CD4-positive, alpha-beta memory T cell (primary cell): ENCODE data around the gene CAPN15. TPM values are rescaled to one million over a fixed set of nuclear protein-coding genes. Genes with fewer than 3 reads are reported as not detected.
"Not testable (repeated sequence)": the region's sequence is repeated elsewhere in the genome, so short reads cannot be mapped to it uniquely, and the experiment has no call there.

Experiments
- CTCF ChIA-PET: fragments of 350-600 bp; sonication (Branson Sonifier 250); formaldehyde crosslinking; loops from one replicate; lab custom pipeline; 2021; ENCODE audit warnings: inconsistent platforms; ENCODE audit not compliant: partially characterized antibody; lab: Charles Lee
- POLR2A ChIA-PET: fragments of 350-600 bp; sonication (Branson Sonifier 250); formaldehyde crosslinking; loops from one replicate; lab custom pipeline; 2021; ENCODE audit not compliant: partially characterized antibody; lab: Charles Lee
- DNase-seq, 5 donors: peaks; one replicate each; pipeline versions ENCODE4 v3.0.0 to v3.0.0-alpha.2; 2020 to 2022; ENCODE audit warnings: mixed read lengths in 1 of 5
- H3K27ac ChIP-seq: one replicate; pipeline ENCODE4 v1.7.0; 2013; ENCODE audit warnings: low read depth, low read length
- H3K27me3 ChIP-seq: 2 replicates; pipeline ENCODE4 v1.7.0; 2013; ENCODE audit warnings: mild to moderate bottlenecking, low read length, moderate library complexity; ENCODE audit not compliant: insufficient read depth
- H3K36me3 ChIP-seq: 2 replicates; pipeline ENCODE4 v1.7.0; 2013; ENCODE audit warnings: mild to moderate bottlenecking, low read length, moderate library complexity; ENCODE audit not compliant: insufficient read depth
- H3K4me1 ChIP-seq: 2 replicates; pipeline ENCODE4 v1.7.0; 2013; ENCODE audit warnings: mild to moderate bottlenecking, low read length, moderate library complexity; ENCODE audit not compliant: insufficient read depth
- H3K4me3 ChIP-seq, 2 donors: one replicate each; pipeline ENCODE4 v1.7.0; 2013; ENCODE audit warnings: low read length in 2 of 2, mild to moderate bottlenecking in 1 of 2
- H3K9me3 ChIP-seq, 2 donors: one replicate each; pipeline ENCODE4 v1.7.0; 2013; ENCODE audit warnings: low read length in 2 of 2, control low read depth in 1 of 2; ENCODE audit not compliant: control insufficient read depth in 1 of 2
- H3K27ac Mint-ChIP-seq, 7 donors: one replicate each; pipeline ENCODE4 v1.8.0; 2020 to 2021; ENCODE audit warnings: mixed read lengths in 7 of 7, mild to moderate bottlenecking in 6 of 7, inconsistent platforms in 3 of 7, moderate library complexity in 3 of 7
- H3K27me3 Mint-ChIP-seq, 2 donors: one replicate each; pipeline ENCODE4 v1.8.0; 2020 to 2021; ENCODE audit warnings: mixed read lengths in 2 of 2
- H3K36me3 Mint-ChIP-seq, 2 donors: one replicate each; pipeline ENCODE4 v1.8.0; 2020 to 2021; ENCODE audit warnings: mixed read lengths in 2 of 2, inconsistent platforms in 1 of 2, mild to moderate bottlenecking in 1 of 2
- H3K4me1 Mint-ChIP-seq, 4 donors: one replicate each; pipeline ENCODE4 v1.8.0; 2020 to 2021; ENCODE audit warnings: mixed read lengths in 4 of 4, mild to moderate bottlenecking in 1 of 4
- H3K4me3 Mint-ChIP-seq, 8 donors: one replicate each; pipeline ENCODE4 v1.8.0; 2020 to 2021; ENCODE audit warnings: mixed read lengths in 8 of 8, mild to moderate bottlenecking in 7 of 8, moderate library complexity in 6 of 8, inconsistent platforms in 3 of 8
- H3K9me3 Mint-ChIP-seq, 8 donors: one replicate each; pipeline ENCODE4 v1.8.0; 2020 to 2021; ENCODE audit warnings: mixed read lengths in 8 of 8, mild to moderate bottlenecking in 5 of 8, inconsistent platforms in 3 of 8, moderate library complexity in 1 of 8
- intact Hi-C: fragments of 100-400 bp; cut with micrococcal nuclease; formaldehyde crosslinking; loops from one replicate; pipeline ENCODE4 v1.15.1; 2023
- polyA plus RNA-seq, 2 donors: library from polyadenylated mRNA; unstranded; fragments of 300-500 nt; fragmentation: Illumina TruSeq; gene quantifications; one replicate each; pipeline ENCODE4 v1.2.3, GENCODE V29; 2021
- total RNA-seq, 2 experiments: library from RNA; stranded (reverse); gene quantifications; one replicate each; pipeline ENCODE4 v1.2.3, GENCODE V29; 2021

CAPN15 gene
- total and polyA plus RNA-seq, 4 experiments from 2014 or later, result 5.3 to 77.4 (median 44.0) TPM

DNA sequence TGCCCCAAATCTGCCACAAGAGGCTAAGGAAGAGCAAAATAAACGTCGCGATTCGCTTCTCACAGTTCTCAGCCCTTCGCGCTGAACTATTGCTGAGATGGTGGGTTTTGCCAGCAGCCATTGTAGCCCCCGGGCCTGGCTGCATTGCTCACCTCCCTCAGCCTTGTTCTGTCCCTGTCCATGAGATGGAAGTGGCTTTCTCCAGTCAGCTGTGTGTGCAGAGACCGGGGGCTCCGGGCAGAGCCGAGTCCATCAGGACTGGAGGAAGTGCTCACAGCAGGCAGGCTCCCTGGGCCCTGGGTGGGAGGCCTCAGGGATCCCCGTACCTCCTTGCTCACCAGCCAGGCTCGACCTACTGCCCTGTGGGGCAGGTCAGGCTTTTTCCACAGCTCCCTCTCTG, 27.6 kb upstream of the CAPN15 start:
- no peak for DNase-seq
- Mint-ChIP-seq H3K4me3 (no peak overlapping the region), H3K27ac (no peak overlapping the region), H3K27me3 (no peaks in the 10 kb centered on the region), H3K9me3 (no peaks in the 10 kb centered on the region), H3K4me1 (peaks cover 0 to 2% (median 0%) of the 10 kb centered on the region in 4 donors), H3K36me3 (peaks cover 0 to 9% of the 10 kb centered on the region in 2 donors)
- Histone ChIP-seq H3K9me3 (no peaks in the 10 kb centered on the region), H3K27ac (no peak overlapping the region), H3K27me3 (no peaks in the 10 kb centered on the region), H3K36me3 (no peaks in the 10 kb centered on the region), H3K4me3 (no peak overlapping the region), H3K4me1 (no peaks in the 10 kb centered on the region)
- intact Hi-C loops, result no loop called here
- CTCF ChIA-PET, result no interaction called here
- POLR2A ChIA-PET, result no interaction called here

DNA sequence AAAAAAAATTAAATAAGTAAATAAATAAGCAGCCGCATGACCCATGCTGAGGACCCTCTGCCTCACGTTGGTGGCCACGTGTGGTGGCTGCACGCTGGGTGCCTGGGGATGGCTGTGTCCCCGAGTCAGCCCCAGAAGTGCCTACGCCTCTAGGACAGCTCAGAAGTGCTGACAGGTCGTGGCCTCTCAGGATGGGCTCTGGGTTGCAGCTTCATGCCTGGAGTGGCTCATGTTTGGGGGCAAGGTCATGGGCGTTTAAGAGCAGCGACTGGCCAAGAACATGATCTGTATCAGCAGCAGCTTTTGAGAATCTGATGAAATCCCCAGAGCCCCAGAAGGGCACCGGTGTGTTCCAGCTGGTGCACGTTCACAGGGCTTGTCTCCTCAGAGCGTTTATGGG, 26.8 kb upstream of the CAPN15 start:
- intact Hi-C loops, result no loop called here
- H3K27me3 ChIP-seq, result no peaks in the 10 kb centered on the region
- Mint-ChIP-seq H3K36me3 (peaks cover 0 to 9% of the 10 kb centered on the region in 2 donors), H3K27ac (no peak overlapping the region), H3K4me1 (peaks cover 0 to 2% (median 0%) of the 10 kb centered on the region in 4 donors), H3K9me3 (no peaks in the 10 kb centered on the region), H3K27me3 (no peaks in the 10 kb centered on the region), H3K4me3 (no peak overlapping the region)
- ChIA-PET CTCF (no interaction called here), POLR2A (no interaction called here)
- H3K27ac ChIP-seq, result no peak overlapping the region
- DNase-seq, result no peak
- no peaks in the 10 kb centered on the region for H3K36me3 ChIP-seq
- no peaks in the 10 kb centered on the region for H3K9me3 ChIP-seq
- no peak overlapping the region for H3K4me3 ChIP-seq
- no peaks in the 10 kb centered on the region for H3K4me1 ChIP-seq

GRCh38 chr16:502179-502943, 25.2 kb upstream of the CAPN15 start:
- Histone ChIP-seq H3K27ac (no peak overlapping the region), H3K4me3 (no peak overlapping the region), H3K9me3 (no peaks in the 10 kb centered on the region), H3K4me1 (no peaks in the 10 kb centered on the region), H3K27me3 (no peaks in the 10 kb centered on the region), H3K36me3 (no peaks in the 10 kb centered on the region)
- Mint-ChIP-seq H3K9me3 (no peaks in the 10 kb centered on the region), H3K27ac (peak overlapping the region in 3 of 7 donors; percentile 0 to 56 (median 55)), H3K4me3 (no peak overlapping the region), H3K36me3 (peaks cover 0 to 6% of the 10 kb centered on the region in 2 donors), H3K27me3 (no peaks in the 10 kb centered on the region), H3K4me1 (peaks cover 0 to 2% (median 0%) of the 10 kb centered on the region in 4 donors)
- CTCF ChIA-PET, result no interaction called here
- intact Hi-C loops, result no loop called here
- DNase-seq, result no peak
- POLR2A ChIA-PET, result no interaction called here

GRCh38 chr16:503150-504071, 24.1 kb upstream of the CAPN15 start:
- no peak overlapping the region for H3K4me3 Mint-ChIP-seq
- H3K4me3 ChIP-seq, result no peak overlapping the region
- no peaks in the 10 kb centered on the region for H3K9me3 Mint-ChIP-seq
- H3K36me3 Mint-ChIP-seq, result peaks cover 0 to 4% of the 10 kb centered on the region in 2 donors
- H3K27ac Mint-ChIP-seq, result peak overlapping the region in 4 of 7 donors; percentile 29 to 56 (median 45)
- intact Hi-C loops, result no loop called here
- POLR2A ChIA-PET, result no interaction called here
- H3K9me3 ChIP-seq, result no peaks in the 10 kb centered on the region
- no peak for DNase-seq
- H3K27me3 ChIP-seq, result no peaks in the 10 kb centered on the region
- CTCF ChIA-PET, result no interaction called here
- no peak overlapping the region for H3K27ac ChIP-seq
- no peaks in the 10 kb centered on the region for H3K27me3 Mint-ChIP-seq
- no peaks in the 10 kb centered on the region for H3K4me1 ChIP-seq
- peaks cover 0 to 2% (median 0%) of the 10 kb centered on the region in 4 donors for H3K4me1 Mint-ChIP-seq
- H3K36me3 ChIP-seq, result no peaks in the 10 kb centered on the region

DNA sequence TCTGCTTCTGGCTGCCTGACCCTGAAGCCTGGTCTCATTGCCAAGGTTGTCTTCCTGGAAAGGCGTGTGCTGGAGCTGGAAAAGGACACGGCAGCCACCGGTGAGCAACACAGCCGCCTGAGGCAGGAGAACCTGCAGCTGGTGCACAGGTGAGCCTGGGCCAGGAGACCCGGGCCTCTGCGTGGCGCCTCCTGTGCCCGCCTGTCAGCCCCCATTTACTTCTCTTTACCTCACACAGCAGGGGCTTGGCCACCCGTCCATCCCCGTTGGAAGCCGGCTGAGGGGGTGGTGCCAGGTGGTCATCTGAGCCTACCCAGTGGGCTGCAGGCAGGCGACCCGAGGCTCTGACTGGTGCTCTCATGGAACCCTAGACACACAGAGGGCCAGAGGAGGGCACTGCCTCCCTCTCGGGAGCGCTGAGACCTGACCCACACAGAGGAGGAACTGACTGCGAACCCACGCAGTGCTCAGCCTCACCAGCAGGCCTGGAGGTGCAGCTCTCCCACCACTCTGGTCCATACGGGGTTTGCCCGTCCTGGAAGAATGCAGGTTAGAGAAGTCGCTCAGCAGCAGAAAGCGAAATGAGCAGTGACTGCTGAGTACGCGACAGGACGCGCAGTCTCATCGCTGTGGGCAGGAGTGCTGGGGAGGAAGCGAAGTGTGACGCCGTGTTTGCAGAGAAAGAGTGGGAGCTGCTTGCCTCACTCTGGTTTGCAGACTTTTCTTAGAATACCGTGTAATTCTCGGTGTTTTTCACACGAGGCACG, 21.9 kb upstream of the CAPN15 start:
- Mint-ChIP-seq H3K4me3 (no peak overlapping the region), H3K36me3 (no peaks in the 10 kb centered on the region), H3K4me1 (no peaks in the 10 kb centered on the region), H3K27ac (no peak overlapping the region), H3K9me3 (peaks cover 0 to 2% (median 0%) of the 10 kb centered on the region in 8 donors), H3K27me3 (no peaks in the 10 kb centered on the region)
- H3K4me1 ChIP-seq, result no peaks in the 10 kb centered on the region
- intact Hi-C loops, result no loop called here
- ChIA-PET POLR2A (no interaction called here), CTCF (no interaction called here)
- no peak overlapping the region for H3K4me3 ChIP-seq
- no peaks in the 10 kb centered on the region for H3K27me3 ChIP-seq
- H3K9me3 ChIP-seq, result no peaks in the 10 kb centered on the region
- no peak for DNase-seq
- H3K27ac ChIP-seq, result no peak overlapping the region
- no peaks in the 10 kb centered on the region for H3K36me3 ChIP-seq

DNA sequence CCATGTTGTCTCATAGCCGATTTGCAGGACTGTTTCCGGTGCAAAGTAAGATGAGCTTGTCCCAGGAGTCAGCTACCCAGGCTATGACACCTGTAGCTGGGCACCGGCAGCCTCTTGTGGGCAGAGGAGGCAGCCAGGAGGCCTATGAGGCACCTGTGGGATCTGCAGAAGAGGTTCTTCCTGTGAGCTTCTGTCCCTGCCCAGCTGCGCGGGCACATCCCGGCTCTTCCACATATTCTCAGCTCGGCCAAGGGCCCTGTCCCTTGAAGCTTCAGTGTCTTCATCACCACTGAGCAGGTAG, 21.3 kb upstream of the CAPN15 start:
- Histone ChIP-seq H3K27ac (no peak overlapping the region), H3K27me3 (no peaks in the 10 kb centered on the region), H3K36me3 (no peaks in the 10 kb centered on the region), H3K4me1 (no peaks in the 10 kb centered on the region), H3K4me3 (no peak overlapping the region), H3K9me3 (no peaks in the 10 kb centered on the region)
- peaks cover 0 to 2% (median 0%) of the 10 kb centered on the region in 8 donors for H3K9me3 Mint-ChIP-seq
- H3K4me1 Mint-ChIP-seq, result no peaks in the 10 kb centered on the region
- ChIA-PET CTCF (no interaction called here), POLR2A (no interaction called here)
- no peak overlapping the region for H3K27ac Mint-ChIP-seq
- H3K36me3 Mint-ChIP-seq, result no peaks in the 10 kb centered on the region
- H3K27me3 Mint-ChIP-seq, result no peaks in the 10 kb centered on the region
- H3K4me3 Mint-ChIP-seq, result no peak overlapping the region
- intact Hi-C loops, result no loop called here
- DNase-seq, result no peak

DNA sequence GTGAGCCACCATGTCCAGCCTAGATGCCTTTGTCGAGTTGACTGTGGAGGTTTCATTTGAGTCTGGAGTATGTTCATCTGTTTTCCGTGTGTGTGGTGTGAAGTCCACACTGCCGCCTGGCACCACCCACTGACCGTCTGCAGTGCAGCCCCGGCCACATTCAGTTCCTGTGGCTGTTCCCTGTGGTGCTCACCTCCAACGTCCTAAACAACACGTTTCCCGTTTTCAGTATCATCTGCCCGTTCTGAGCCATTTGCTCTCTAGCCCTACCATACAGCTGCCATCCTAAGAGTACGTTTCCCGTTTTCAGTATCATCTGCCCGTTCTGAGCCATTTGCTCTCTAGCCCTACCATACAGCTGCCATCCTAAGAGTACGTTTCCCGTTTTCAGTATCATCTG, 20.0 kb upstream of the CAPN15 start:
- H3K27me3 Mint-ChIP-seq, DNase-seq, H3K4me3 ChIP-seq, H3K9me3 ChIP-seq, H3K36me3 ChIP-seq, POLR2A ChIA-PET, CTCF ChIA-PET, H3K27ac ChIP-seq, H3K4me1 Mint-ChIP-seq, H3K36me3 Mint-ChIP-seq, H3K4me1 ChIP-seq, H3K27me3 ChIP-seq, H3K4me3 Mint-ChIP-seq, H3K27ac Mint-ChIP-seq, intact Hi-C loops, H3K9me3 Mint-ChIP-seq: not testable (repeated sequence)
